GM19463 (cell line): Measurements from ENCODE around the gene XPO6.
"Not testable (repeated sequence)": the region's sequence is repeated elsewhere in the genome, so short reads cannot be mapped to it uniquely, and the experiment has no call there.

Experiments
- ATAC-seq: cut with Tn5 transposase; IDR thresholded peaks from one replicate; pipeline ENCODE4 v1.9.1; 2021; ENCODE audit warnings: mild to moderate bottlenecking, moderate library complexity; ENCODE audit not compliant: unreplicated experiment

The XPO6 gene

GRCh38 chr16:28118637-28119036, 93.1 kb downstream of the XPO6 start:
- no peak for ATAC-seq

- ATAC-seq, result no peak
Observed at GRCh38 chr16:28117168-28117565, 94.6 kb downstream of the XPO6 start.

- not testable (repeated sequence) for ATAC-seq
Observed at GRCh38 chr16:28115866-28116265, 95.9 kb downstream of the XPO6 start.

- no peak for ATAC-seq
Observed at GRCh38 chr16:28112908-28113307, 98.9 kb downstream of the XPO6 start.

- ATAC-seq, result no peak
Observed at GRCh38 chr16:28110977-28111376, 100.8 kb downstream of the XPO6 start.

GRCh38 chr16:28110479-28110878, 101.3 kb downstream of the XPO6 start:
- ATAC-seq, result no peak

GRCh38 chr16:28110074-28110473, 101.7 kb downstream of the XPO6 start:
- ATAC-seq, result no peak

GRCh38 chr16:28108590-28109247, 103.0 kb downstream of the XPO6 start:
- ATAC-seq, result no peak

- no peak for ATAC-seq
Observed at GRCh38 chr16:28107232-28107631, 104.5 kb downstream of the XPO6 start.

GRCh38 chr16:28106467-28107215, 105.1 kb downstream of the XPO6 start:
- ATAC-seq, result no peak

GRCh38 chr16:28105954-28106353, 105.8 kb downstream of the XPO6 start:
- no peak for ATAC-seq

- ATAC-seq, result no peak
Observed at GRCh38 chr16:28105297-28105696, 106.5 kb downstream of the XPO6 start.

GRCh38 chr16:28104404-28104803, 107.4 kb downstream of the XPO6 start:
- ATAC-seq, result no peak

- no peak for ATAC-seq
Observed at GRCh38 chr16:28103516-28104170, 108.1 kb downstream of the XPO6 start.

- no peak for ATAC-seq
Observed at GRCh38 chr16:28101533-28101890, 110.3 kb downstream of the XPO6 start.

GRCh38 chr16:28100810-28101532, 110.8 kb downstream of the XPO6 start:
- ATAC-seq, result no peak

- no peak for ATAC-seq
Observed at GRCh38 chr16:28098959-28099945, 112.5 kb downstream of the XPO6 start.

GRCh38 chr16:28098171-28098958, 113.4 kb downstream of the XPO6 start:
- no peak for ATAC-seq
